ENCODE measurements around the gene RAB7A. TPM values are rescaled to one million over a fixed set of nuclear protein-coding genes. Genes with fewer than 3 reads are reported as not detected.

The RAB7A gene
- total and polyA plus RNA-seq, 4 donors, result 127 to 271 (median 209) TPM

GRCh38 chr3:128847666-128848370, 121.8 kb downstream of the RAB7A start:
- no peak for ATAC-seq (ENCODE audit: insufficient read depth, low FRiP score)
- H3K4me3 ChIP-seq, result no peak overlapping the region
- no peaks in the 10 kb centered on the region for H3K27me3 ChIP-seq (ENCODE audit: control insufficient read depth in 3 of 3, insufficient read depth in 3 of 3, low read length in 2 of 3)
- H3K9me3 ChIP-seq (ENCODE audit: control insufficient read depth in 4 of 4, insufficient read depth in 3 of 4, low read length in 3 of 4), result no peaks in the 10 kb centered on the region
- WGBS, 2 donors, result 90 to 93% methylated on average over 15 of the region's 15 CpGs
- H3K27ac ChIP-seq (ENCODE audit: low read depth in 1 of 2, low read length in 1 of 2), result no peak overlapping the region
- H3K9ac ChIP-seq (ENCODE audit: insufficient read depth in 1 of 2, low read length in 2 of 2), result no peak overlapping the region
- H3K4me1 ChIP-seq (ENCODE audit: control insufficient read depth in 5 of 5, insufficient read depth in 5 of 5, low read length in 5 of 5), result peaks cover 0 to 13% (median 4%) of the 10 kb centered on the region in 5 donors
- H3K36me3 ChIP-seq (ENCODE audit: control insufficient read depth in 4 of 4, insufficient read depth in 4 of 4, low read length in 4 of 4), result no peaks in the 10 kb centered on the region
- DNase-seq, result no peak
- no peak for TF ChIP-seq CTCF (IDR thresholded peaks at IDR 0.05; ENCODE audit: control extremely low read depth, extremely low read depth)

GRCh38 chr3:128848936-128849335, 123.0 kb downstream of the RAB7A start:
- 93 to 98% methylated on average over 13 of the region's 13 CpGs for WGBS, 2 donors
- no peak overlapping the region for H3K9ac ChIP-seq (ENCODE audit: insufficient read depth in 1 of 2, low read length in 2 of 2)
- DNase-seq, result no peak
- H3K9me3 ChIP-seq (ENCODE audit: control insufficient read depth in 4 of 4, insufficient read depth in 3 of 4, low read length in 3 of 4), result peaks cover 0 to 2% (median under 1%) of the 10 kb centered on the region in 4 donors
- H3K27ac ChIP-seq (ENCODE audit: low read depth in 1 of 2, low read length in 1 of 2), result no peak overlapping the region
- H3K27me3 ChIP-seq (ENCODE audit: control insufficient read depth in 3 of 3, insufficient read depth in 3 of 3, low read length in 2 of 3), result no peaks in the 10 kb centered on the region
- ATAC-seq (ENCODE audit: insufficient read depth, low FRiP score), result no peak
- no peak for TF ChIP-seq CTCF (IDR thresholded peaks at IDR 0.05; ENCODE audit: control extremely low read depth, extremely low read depth)
- H3K4me1 ChIP-seq (ENCODE audit: control insufficient read depth in 5 of 5, insufficient read depth in 5 of 5, low read length in 5 of 5), result peaks cover 0 to 13% (median 4%) of the 10 kb centered on the region in 5 donors
- H3K4me3 ChIP-seq, result no peak overlapping the region
- no peaks in the 10 kb centered on the region for H3K36me3 ChIP-seq (ENCODE audit: control insufficient read depth in 4 of 4, insufficient read depth in 4 of 4, low read length in 4 of 4)

- peaks cover 0 to 13% (median 4%) of the 10 kb centered on the region in 5 donors for H3K4me1 ChIP-seq (ENCODE audit: control insufficient read depth in 5 of 5, insufficient read depth in 5 of 5, low read length in 5 of 5)
- 59 to 67% methylated on average over 11 of the region's 11 CpGs for WGBS, 2 donors
- TF ChIP-seq CTCF (IDR thresholded peaks at IDR 0.05; ENCODE audit: control extremely low read depth, extremely low read depth), result no peak
- peaks cover 0 to 6% (median 2%) of the 10 kb centered on the region in 4 donors for H3K9me3 ChIP-seq (ENCODE audit: control insufficient read depth in 4 of 4, insufficient read depth in 3 of 4, low read length in 3 of 4)
- ATAC-seq (ENCODE audit: insufficient read depth, low FRiP score), result no peak
- no peak overlapping the region for H3K9ac ChIP-seq (ENCODE audit: insufficient read depth in 1 of 2, low read length in 2 of 2)
- no peak for DNase-seq
- H3K4me3 ChIP-seq, result no peak overlapping the region
- H3K27me3 ChIP-seq (ENCODE audit: control insufficient read depth in 3 of 3, insufficient read depth in 3 of 3, low read length in 2 of 3), result no peaks in the 10 kb centered on the region
- no peaks in the 10 kb centered on the region for H3K36me3 ChIP-seq (ENCODE audit: control insufficient read depth in 4 of 4, insufficient read depth in 4 of 4, low read length in 4 of 4)
- H3K27ac ChIP-seq (ENCODE audit: low read depth in 1 of 2, low read length in 1 of 2), result no peak overlapping the region
Measured at GRCh38 chr3:128849911-128850455, 124.0 kb downstream of the RAB7A start.
